ENCODE measurements around the gene USP27X. TPM values are rescaled to one million over a fixed set of nuclear protein-coding genes. Genes with fewer than 3 reads are reported as not detected.

The USP27X gene
- 0.99 and 1.4 TPM in 2 replicates for total RNA-seq
- polyA plus RNA-seq (2012) = 2.4 TPM

DNA sequence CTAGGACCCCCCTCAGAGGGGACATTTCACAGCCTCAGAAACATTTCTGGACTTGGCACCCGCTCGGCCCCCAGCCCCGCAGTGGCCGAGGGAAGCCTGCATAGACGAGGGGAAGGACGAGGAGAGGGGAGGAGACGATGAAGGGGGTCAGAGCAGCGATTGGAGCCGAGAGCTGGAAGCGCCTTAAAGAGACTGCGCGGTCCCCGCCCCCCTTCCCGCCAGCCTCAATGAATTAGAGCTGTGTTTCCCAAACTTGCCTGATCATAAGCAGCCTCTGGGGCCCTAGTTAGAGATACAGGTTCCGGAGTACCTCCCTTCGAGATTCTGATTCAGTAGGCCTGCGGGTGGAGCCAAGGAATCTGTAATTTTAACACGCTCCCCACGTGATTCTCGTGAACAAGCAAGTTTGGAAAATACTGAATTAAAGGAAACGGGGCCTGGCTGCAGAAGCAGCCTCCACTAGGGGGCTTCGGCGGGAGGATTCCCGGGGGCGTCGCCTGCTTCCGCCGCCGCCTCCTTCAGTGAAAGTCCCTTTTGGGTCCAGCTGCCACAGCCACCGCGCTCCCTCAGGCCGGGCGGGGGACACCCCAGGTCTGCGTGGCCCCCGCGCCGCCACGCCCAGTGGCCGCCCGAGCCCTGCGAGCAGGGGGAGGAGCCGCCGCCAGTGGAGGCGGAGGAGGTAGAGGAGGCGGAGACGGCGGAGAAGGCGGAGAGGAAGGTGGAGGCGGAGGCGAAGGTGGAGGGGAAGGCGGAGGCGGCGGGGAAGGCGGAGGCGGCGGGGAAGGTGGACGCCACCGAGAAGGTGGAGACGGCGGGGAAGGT, at the start of gene USP27X:
USP27X (plus strand) TSS at position 651 of the 822 bp plus-strand sequence. CDS start 824 bp downstream, outside the sequence.
- DNase-seq (ENCODE audit: low read depth) = peak; percentile 74

DNA sequence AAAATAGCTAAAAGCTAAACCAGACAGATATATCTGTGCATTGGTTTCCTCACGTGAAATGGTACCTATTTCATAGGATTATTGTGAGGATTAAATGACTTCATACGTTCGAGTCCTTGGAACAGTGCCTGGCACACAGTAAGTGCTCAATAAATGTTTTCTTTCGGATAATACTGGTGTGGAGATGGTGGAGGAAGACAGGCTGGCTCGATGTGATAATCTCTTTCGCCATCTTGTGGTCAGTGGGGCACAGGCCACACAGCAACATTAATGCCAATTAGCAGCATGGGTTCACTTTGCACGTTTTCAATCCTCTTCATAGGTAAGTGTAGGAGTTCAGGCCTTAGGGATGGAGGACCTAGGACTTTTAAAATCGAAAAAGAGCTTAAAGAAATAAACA, 40.9 kb upstream of the USP27X start:
- DNase-seq (ENCODE audit: low read depth) = peak; percentile 19

DNA sequence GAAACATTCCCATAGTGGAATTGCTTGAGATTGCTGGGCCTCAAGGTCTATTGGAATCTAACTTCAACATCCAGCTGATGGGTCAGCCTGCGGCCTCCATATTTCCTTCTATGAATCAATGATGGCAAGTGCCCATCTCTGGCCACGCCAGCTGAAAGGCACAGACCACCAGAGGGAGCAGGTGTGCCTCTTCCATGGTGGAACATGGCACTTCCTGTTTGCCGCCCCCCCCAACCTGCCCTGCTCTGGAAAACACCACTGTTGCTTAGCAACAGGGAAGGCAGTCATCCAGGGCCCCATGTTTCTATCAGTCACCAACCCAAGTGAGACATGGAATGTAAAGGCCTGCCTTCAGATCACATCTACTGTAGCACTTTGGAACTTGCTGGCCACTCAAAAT, 38.6 kb upstream of the USP27X start:
- DNase-seq (ENCODE audit: low read depth) = peak; percentile 34

DNA sequence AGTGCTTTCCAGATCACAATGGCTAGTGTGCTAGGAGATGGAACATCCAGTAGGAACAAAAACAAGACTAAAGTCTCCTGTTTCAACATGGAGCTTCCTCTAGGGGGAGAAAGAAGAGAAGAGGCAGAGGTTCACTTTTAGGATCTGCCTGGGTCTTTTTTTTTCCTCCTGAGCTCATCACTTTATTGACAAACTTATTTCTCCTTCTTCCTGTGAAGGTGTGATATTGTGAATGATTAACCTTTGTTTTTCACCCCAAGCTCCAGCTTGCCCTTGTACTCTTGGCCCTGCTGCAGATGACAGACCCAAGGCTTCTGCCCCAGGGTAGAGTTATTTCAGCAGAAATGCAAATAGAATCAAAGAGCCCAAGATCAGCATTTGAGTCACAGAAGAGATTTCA, 36.7 kb upstream of the USP27X start:
- no peak for DNase-seq (ENCODE audit: low read depth)

DNA sequence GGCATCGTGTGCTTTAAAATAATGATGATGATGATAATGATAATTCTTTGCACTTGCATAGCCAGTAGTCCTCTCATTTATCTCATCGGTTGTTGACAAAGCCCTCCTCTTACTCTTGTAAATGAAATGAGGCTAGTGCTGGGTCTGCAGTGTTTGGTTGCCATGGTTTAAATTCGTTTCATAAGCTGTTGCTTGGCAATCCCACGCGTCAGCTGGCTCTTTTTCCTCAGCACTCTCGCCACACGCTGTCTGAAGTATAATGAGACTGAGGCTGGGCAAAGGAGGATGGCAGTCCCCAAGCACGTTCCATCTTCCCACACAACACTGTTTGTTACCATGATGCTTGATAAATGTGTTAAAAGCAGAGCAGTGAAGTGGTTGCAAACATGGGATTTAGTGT, 34.7 kb upstream of the USP27X start:
- DNase-seq (ENCODE audit: low read depth) = peak; percentile 3

DNA sequence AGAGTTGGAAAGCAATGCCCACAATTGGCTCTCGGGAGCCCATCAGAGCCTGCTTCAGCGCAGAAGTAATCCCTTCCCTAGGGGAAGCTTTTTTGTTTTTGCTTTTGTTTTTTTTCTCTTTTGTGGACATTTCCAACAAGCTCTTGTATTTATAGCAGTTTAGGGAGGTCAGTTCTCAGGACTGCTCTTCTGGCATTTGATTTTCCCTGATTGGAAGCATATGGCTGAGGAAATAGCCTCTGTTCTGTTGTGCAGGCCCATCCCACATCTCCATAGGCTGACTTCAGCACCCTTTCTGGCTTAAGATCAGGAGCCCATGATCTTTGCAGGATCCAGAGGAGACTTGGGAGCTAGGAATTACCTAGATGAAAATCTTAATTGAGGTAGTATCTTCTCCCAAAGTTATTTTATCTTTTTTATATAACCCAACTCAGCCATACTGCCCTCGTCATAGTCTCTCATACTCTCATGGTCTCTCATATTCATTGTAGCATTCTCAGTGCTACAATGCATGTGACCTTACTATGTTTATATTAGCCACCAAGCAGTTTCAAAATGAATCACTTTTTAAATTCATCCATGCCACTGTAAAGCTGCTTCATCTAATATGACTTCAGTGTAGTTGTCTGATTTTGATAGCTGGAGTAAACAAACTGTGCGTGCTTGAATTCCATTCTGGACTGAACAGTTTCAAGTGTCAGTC, 33.4 kb upstream of the USP27X start:
- no peak for DNase-seq (ENCODE audit: low read depth)

DNA sequence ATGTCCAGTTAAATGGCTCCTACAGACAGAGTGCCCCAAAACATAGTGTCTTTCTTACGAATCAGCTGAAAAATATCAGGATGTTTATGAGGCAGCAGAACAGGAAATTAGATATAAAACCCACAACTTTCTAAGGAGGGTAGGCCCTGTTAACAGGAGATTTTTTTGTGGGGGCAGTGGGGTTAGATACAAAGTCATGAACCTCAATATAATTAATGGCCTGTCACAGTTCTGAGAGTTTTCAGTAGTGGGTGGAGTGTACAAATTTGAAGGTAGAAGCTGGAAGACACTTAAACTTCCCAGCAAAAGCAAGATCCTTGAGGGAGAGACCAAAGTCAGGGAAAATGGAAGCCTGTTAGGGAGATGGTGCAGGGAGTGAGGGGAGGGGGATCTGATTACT, 32.8 kb upstream of the USP27X start:
- no peak for DNase-seq (ENCODE audit: low read depth)

DNA sequence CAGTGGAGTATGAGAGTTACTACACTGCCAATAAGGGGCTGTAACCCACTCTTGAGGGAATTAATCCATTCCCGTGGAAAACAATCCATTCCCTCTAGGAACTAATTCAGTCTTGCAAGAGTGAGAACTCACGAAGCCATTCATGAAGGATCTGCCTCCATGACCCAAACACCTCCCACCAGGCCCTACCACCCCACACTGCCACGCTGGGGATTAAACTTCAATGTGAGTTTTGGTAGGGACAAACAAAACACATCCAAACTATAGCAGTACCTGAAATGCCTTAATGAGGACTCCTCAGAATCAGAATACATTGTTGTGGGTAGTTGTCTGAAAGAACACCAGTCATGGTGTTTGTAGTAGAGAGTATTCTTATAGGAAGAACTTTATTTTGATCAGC, 31.0 kb upstream of the USP27X start:
- DNase-seq (ENCODE audit: low read depth) = no peak

DNA sequence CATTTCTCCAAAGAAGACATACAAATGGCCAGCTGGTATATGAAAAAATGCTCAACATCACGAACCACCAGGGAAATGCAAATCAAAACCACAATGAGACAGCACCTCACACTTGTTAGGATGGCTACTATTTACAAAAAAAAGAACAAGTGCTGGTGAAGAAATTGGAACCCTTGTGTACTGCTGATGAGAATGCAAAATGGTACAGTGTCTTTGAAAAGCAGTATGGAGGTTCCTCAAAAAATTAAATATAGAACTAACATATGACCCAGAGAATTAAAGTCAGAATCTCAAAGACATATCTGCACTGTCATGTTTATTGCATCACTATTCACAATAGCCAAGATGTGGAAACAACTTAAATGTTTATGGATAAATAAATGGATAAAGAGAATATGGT, 29.3 kb upstream of the USP27X start:
- DNase-seq (ENCODE audit: low read depth) = no peak

DNA sequence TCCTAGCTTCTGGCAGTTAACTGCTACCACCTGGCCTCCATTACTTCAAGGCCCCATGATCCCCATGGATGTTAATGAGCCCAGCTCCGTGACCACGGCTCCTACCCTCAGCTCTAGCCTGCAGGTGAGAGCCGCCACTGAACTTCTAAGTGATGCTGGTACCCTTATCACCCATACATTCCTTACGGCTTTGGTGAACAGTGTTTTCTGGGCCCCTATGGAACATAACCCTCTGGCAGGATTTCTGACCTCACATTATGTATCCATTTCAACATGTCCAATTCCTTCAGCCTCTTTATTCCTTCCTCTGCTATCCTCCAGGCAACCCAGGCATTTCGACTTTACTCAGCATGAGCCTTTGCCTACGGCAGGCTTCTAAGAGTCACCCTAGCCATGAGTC, 25.6 kb upstream of the USP27X start:
- no peak for DNase-seq (ENCODE audit: low read depth)

DNA sequence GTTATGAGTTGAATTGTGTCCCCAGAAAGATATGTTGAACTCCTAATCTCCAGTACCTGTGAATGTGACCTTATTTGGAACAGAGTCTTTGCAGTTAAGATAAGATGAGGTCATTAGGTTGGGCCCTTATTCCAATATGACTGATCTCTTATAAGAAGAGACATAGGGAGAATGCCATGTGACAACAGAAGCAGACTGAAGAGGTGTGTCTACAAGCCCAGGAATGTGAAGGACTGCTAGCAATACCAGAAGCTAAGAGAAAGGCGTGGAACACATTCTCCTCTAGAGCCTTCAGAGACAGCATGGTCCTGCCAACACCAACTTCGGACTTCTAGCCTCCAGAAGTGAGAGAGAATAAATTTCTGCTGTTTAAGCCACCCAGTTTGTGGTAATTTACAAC, 22.5 kb upstream of the USP27X start:
- no peak for DNase-seq (ENCODE audit: low read depth)

DNA sequence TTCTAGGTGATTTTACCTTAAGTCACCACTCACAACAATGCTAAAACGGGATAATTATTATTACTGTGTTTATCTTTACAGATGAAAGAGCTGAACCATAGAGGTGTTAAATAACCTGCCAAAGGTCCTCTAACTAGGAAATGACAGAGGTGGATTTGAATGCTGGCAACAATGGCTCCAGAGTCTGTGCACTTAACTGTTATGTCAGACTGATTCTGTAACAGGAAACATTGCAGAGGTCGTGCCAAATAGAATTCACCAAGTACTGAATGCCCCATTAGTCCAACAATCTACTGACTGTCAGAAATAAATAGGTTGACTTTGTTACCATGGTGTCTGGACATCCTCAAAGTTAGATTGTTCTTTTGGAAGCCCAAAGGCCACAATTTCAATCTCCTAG, 20.9 kb upstream of the USP27X start:
- no peak for DNase-seq (ENCODE audit: low read depth)

DNA sequence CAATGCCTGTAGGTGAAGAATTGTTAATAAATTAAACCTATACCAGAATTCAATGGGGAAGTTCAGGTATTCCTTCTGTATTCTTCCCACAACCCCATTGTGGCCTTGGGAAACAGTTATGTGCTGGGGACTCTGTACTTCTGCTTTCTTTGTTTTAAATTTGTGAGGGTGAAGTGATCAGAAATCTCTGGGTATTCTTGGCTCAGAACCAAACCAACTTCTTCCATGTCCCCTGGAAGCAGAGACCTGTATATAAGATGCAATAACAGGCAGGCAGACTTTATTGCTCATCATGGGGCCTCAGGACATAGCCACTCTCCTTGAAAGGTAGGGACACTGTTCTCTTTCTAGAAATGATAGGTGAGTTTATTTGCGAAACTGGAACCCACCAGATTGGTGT, 19.8 kb upstream of the USP27X start:
- no peak for DNase-seq (ENCODE audit: low read depth)

DNA sequence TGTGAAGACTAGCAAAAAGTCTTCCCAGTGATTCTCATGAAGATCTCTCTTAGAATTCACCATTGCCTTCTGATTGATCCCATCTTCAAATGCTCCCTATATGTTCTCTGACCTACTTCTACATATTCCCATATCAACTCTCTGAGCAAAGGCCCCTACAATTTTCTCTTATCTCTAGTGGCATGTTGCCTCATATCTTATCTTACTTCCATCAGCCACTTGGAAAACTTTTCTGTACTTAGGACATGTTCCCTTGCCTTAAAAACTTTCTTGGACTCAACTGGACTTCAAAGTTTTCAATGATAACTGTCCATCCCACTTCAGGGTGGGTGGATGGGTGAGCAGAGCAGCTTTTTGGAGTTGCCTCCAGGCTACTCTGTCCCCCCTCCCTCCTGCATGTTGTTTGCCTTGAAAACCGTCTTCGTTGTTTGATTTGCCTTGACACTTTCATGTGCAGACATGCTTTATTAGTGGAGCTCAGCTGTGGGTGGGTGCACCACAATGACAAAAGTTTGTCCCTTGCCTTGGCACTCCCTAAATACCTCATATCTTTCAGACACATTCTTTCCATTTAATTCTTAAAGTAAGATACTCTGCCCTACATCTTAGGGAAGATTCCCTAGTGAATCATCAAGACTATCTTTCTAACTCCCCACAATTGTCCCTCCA, 18.3 kb upstream of the USP27X start:
- no peak for DNase-seq (ENCODE audit: low read depth)

DNA sequence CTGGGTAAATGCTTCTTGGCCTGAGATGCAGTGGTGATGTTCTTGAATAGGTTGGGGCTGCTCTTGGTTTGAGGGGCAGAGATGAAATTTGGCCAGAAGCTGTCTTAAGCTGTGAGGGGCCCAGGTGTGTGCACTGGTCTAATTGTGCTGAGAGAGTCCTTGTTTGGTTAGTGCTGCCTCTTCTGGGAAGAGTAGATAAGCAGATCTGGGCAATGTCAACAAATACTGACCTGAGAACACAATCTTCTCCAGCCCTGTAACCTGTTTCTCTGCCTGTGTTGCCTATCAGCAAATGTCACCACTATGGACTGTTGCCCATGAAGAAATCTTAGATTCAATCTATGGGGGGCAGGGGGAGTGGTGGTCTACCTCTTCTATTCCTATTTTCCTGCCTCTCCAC, 17.2 kb upstream of the USP27X start:
- no peak for DNase-seq (ENCODE audit: low read depth)

DNA sequence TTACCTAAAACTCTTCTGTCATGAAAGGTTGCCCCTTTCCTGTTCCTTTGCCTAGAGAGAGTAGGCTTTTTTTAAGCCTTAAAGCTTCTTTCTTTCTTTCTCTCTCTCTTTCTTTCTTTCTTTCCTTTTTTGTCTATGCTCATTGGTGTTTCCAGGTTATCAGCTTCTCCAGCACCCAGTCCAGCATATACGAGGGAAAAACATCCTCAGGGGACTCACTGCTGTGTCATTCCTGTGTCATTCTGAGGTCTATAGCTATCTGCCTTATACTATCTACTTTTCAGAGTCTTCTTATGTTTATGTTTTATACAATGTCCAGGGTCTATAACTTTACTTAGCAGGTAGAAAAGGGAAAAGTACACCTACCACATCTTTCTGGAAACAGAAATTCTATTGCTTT, 10.5 kb upstream of the USP27X start:
- no peak for DNase-seq (ENCODE audit: low read depth)

DNA sequence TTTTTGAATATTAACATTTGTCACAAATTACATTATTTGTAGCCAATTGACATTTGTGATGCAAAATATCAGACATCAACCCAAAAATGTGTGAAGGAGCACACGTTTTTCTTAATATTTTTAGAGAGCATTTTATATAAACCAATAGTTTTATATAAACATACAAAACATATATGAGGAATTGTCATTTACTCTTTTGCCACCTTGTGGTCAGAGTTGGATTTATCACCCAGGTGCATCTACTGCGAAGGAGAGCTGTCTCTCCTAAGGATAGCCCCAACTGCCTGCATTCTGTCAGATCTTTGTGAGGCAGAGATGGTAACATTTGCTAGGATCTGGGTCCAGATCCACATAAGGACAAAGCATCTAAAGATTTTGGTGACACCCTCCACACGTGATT, 2.5 kb upstream of the USP27X start:
- peak; percentile 16 for DNase-seq (ENCODE audit: low read depth)

DNA sequence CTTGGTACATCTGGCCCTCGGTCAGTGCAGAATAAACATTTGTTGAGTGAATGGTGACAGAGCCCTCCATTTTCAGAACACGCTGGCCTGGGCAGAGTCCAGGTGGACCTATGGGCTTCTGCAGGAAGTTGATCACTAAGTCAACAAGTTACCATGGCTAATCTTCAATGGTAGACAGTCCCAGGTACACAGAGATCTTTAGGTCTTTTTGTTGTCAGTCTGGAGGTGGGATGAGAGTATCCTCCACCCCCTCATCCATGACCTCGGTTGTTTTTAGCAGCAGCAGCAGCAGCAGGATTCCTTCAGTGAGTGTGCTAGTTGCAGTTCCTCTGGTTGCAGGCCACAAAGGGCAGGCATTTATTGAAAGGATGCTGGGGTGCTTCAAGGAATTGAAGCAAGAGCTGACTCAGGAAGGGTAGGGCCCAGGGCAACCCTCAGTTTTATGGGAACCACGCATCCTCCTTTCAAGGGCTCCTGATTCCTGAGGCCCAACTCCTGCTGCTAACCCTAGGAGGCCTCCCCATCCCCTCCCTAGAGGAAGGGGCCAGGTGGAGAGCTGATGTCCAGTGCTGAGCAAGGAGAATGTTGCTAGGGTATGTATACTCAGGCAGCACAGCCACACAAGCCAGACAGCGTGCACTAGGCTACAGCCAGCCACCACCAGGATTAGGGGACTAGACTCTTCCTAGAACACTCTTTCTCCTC, 1.7 kb upstream of the USP27X start:
- no peak for DNase-seq (ENCODE audit: low read depth)

DNA sequence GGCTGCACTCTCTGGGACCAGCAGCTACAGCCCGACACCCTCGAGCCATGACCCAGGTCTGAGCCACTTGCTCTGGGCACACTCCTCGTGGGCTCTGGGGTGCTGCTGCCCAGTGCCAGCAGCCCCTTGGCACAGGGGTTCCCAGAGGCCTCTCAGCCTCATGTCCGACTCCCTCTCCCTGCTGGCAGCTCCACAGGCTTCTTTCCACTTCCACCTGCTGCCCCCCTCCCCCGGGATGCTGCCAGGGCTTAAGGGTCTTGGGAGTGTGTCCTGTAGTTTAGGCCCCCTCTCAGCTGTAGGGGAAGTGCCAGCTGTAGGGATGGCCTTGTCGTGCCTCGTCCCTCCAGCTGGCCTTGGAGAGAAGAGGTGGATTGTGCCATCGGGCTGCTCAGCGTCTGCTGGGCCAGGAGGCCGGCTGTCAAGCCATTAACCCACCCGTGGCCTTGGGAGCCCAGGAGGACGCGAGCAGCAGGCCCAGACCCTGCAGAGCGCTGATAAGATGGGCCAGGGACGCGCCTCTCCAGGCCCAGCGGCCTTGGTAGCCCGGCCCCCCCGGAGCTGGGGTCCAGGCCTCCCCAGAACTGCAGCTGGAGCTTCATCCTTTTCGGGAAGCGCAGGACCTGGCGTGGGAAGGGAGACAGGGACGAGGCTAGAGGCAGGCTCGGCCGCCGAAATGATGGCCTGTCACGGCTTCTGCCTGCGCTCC, 1.0 kb upstream of the USP27X start:
- no peak for DNase-seq (ENCODE audit: low read depth)

DNA sequence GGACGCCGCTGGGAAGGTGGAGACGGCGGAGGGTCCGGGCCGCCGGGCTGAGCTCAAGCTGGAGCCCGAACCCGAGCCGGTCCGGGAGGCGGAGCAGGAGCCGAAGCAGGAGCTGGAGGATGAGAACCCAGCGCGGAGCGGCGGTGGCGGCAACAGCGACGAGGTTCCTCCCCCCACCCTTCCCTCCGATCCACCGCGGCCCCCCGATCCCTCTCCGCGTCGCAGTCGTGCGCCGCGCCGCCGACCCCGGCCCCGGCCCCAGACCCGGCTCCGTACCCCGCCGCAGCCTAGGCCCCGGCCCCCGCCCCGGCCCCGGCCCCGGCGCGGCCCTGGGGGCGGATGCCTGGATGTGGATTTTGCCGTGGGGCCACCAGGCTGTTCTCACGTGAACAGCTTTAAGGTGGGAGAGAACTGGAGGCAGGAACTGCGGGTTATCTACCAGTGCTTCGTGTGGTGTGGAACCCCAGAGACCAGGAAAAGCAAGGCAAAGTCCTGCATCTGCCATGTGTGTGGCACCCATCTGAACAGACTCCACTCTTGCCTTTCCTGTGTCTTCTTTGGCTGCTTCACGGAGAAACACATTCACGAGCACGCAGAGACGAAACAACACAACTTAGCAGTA, 483 bp downstream of the USP27X start:
- DNase-seq (ENCODE audit: low read depth) = no peak

DNA sequence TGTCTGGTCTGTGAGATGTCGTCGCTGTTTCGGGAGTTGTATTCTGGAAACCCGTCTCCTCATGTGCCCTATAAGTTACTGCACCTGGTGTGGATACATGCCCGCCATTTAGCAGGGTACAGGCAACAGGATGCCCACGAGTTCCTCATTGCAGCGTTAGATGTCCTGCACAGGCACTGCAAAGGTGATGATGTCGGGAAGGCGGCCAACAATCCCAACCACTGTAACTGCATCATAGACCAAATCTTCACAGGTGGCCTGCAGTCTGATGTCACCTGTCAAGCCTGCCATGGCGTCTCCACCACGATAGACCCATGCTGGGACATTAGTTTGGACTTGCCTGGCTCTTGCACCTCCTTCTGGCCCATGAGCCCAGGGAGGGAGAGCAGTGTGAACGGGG, 1.4 kb downstream of the USP27X start:
- no peak for DNase-seq (ENCODE audit: low read depth)

Measured in myocyte (in vitro differentiated cells).